Endothelial cell of umbilical vein (primary cell): ENCODE data around the gene OPA3. TPM values are rescaled to one million over a fixed set of nuclear protein-coding genes. Genes with fewer than 3 reads are reported as not detected.
A peak's percentile ranks its signal among the peaks of the same experiment; 100 is the strongest.

Source experiments
- BruUV-seq: library from RNA; stranded (reverse); fragments of 400-500 nt; replicated peaks from 2 replicates; lab custom pipeline; 2021; lab: Mats Ljungman, UMichigan
- CTCF ChIA-PET: fragments of 300-600, 350-600 bp; sonication (Branson Sonifier 250); formaldehyde crosslinking; loops from one replicate; lab custom pipeline; 2021; ENCODE audit warnings: antibody characterized with exemption, inconsistent platforms; lab: Charles Lee
- POLR2A ChIA-PET: fragments of 300-600, 350-600 bp; sonication (Branson Sonifier 250); formaldehyde crosslinking; loops from one replicate; lab custom pipeline; 2021; ENCODE audit warnings: antibody characterized with exemption, inconsistent platforms; lab: Charles Lee
- DNase-seq: peaks from one replicate; pipeline ENCODE4 v3.0.0-alpha.2; 2011; ENCODE audit warnings: low read depth, low spot score
- FAIRE-seq: peaks from 2 replicates; lab custom pipeline; 2011; peaks lifted over from hg19 to GRCh38; lab: Jason Lieb, UNC
- H2AFZ ChIP-seq: 2 replicates; pipeline ENCODE4 v1.6.0; 2012; ENCODE audit warnings: low read depth, low read length, control low read depth, inconsistent platforms
- H3K27ac ChIP-seq: 2 replicates; pipeline ENCODE4 v1.5.1; 2011; ENCODE audit warnings: low read depth, mild to moderate bottlenecking, control low read depth, low read length, moderate library complexity; ENCODE audit not compliant: insufficient read depth
- H3K27me3 ChIP-seq, 2 experiments: 2 replicates each; pipeline versions ENCODE4 v1.6.0 to v1.6.1; 2011; ENCODE audit warnings: low read length in 2 of 2, mixed read lengths in 1 of 2; ENCODE audit not compliant: control insufficient read depth in 2 of 2, insufficient read depth in 2 of 2
- H3K36me3 ChIP-seq, 2 experiments: 2 replicates in 1 of 2; 3 replicates in 1 of 2; pipeline ENCODE4 v1.5.1; 2011; ENCODE audit warnings: low read length in 2 of 2, mild to moderate bottlenecking in 1 of 2, moderate library complexity in 1 of 2; ENCODE audit not compliant: control insufficient read depth in 2 of 2, insufficient read depth in 2 of 2; ENCODE audit errors: extremely low read depth in 1 of 2
- H3K4me1 ChIP-seq: 3 replicates; pipeline ENCODE4 v1.5.1; 2011; ENCODE audit warnings: mild to moderate bottlenecking, low read length; ENCODE audit not compliant: control insufficient read depth, insufficient read depth; ENCODE audit errors: extremely low read depth
- H3K4me2 ChIP-seq: 2 replicates; pipeline ENCODE4 v1.6.1; 2011; ENCODE audit warnings: low read length, control low read depth, mixed read lengths; ENCODE audit not compliant: insufficient read depth
- H3K4me3 ChIP-seq, 3 experiments: fragments of 200-600 bp in 1 of 3; sonication (generic), shearing (Covaris generic) in 1 of 3; replicated peaks in 1 of 3; 2 replicates each; pipeline ENCODE4 v1.5.1; 2011 to 2016; ENCODE audit warnings: control low read depth in 3 of 3, low read length in 3 of 3, mild to moderate bottlenecking in 2 of 3, inconsistent platforms in 1 of 3, low read depth in 1 of 3, moderate library complexity in 1 of 3; ENCODE audit not compliant: insufficient read depth in 1 of 3
- H3K79me2 ChIP-seq: 2 replicates; pipeline ENCODE4 v1.6.0; 2012; ENCODE audit warnings: low read length, inconsistent platforms; ENCODE audit not compliant: control insufficient read depth, insufficient read depth
- H3K9ac ChIP-seq: replicated peaks from 2 replicates; pipeline ENCODE3; 2011; ENCODE audit warnings: low read length, control low read depth; ENCODE audit not compliant: insufficient read depth; ENCODE audit errors: extremely low read depth
- H3K9me1 ChIP-seq: replicated peaks from 3 replicates; pipeline ENCODE4 v1.6.0; 2011; ENCODE audit warnings: mild to moderate bottlenecking, low read length; ENCODE audit not compliant: control insufficient read depth, insufficient read depth; ENCODE audit errors: extremely low read depth
- H3K9me3 ChIP-seq: replicated peaks from 2 replicates; pipeline ENCODE4 v1.5.1; 2012; ENCODE audit warnings: low read length, inconsistent platforms; ENCODE audit not compliant: control insufficient read depth, insufficient read depth
- H4K20me1 ChIP-seq: replicated peaks from 2 replicates; pipeline ENCODE3; 2011; ENCODE audit warnings: mild to moderate bottlenecking, low read length; ENCODE audit not compliant: control insufficient read depth, insufficient read depth; ENCODE audit errors: extremely low read depth
- CTCF ChIP-seq, 2 donors: IDR thresholded peaks; 1 replicate in 1 of 2; 2 replicates in 1 of 2; pipeline ENCODE4 v1.5.1; 2011; ENCODE audit warnings: low read length in 2 of 2, mild to moderate bottlenecking in 2 of 2, moderate library complexity in 2 of 2, control low read depth in 1 of 2, inconsistent platforms in 1 of 2, low read depth in 1 of 2; ENCODE audit not compliant: insufficient read depth in 1 of 2; ENCODE audit errors: extremely low read depth in 1 of 2
- EZH2 ChIP-seq: IDR thresholded peaks from 2 replicates; pipeline ENCODE4 v1.6.1; 2012; ENCODE audit warnings: borderline replicate concordance, low read depth, mild to moderate bottlenecking, moderate library complexity, low read length, inconsistent platforms; ENCODE audit not compliant: severe bottlenecking
- FOS ChIP-seq: IDR thresholded peaks from 2 replicates; pipeline ENCODE4 v1.6.1; 2011; ENCODE audit warnings: mild to moderate bottlenecking, low read length, moderate library complexity, borderline replicate concordance; ENCODE audit not compliant: insufficient read depth
- GATA2 ChIP-seq: IDR thresholded peaks from 2 replicates; pipeline ENCODE4 v1.7.0; 2011; ENCODE audit warnings: low read depth, mild to moderate bottlenecking, moderate library complexity, mixed read lengths, low read length; ENCODE audit not compliant: insufficient read length, insufficient read depth
- JUN ChIP-seq: IDR thresholded peaks from 2 replicates; pipeline ENCODE4 v1.6.1; 2011; ENCODE audit warnings: borderline replicate concordance, low read depth; ENCODE audit not compliant: insufficient read length, insufficient read depth
- MYC ChIP-seq: IDR thresholded peaks from one replicate; pipeline ENCODE4 v1.6.1; 2011; ENCODE audit warnings: mild to moderate bottlenecking, low read depth, low read length
- POLR2A ChIP-seq: IDR thresholded peaks from 2 replicates; pipeline ENCODE4 v1.6.1; 2012; ENCODE audit warnings: low read depth, mild to moderate bottlenecking, control low read depth, low read length
- POLR2AphosphoS5 ChIP-seq: IDR thresholded peaks from 2 replicates; pipeline ENCODE4 v1.6.1; 2012; ENCODE audit warnings: low read depth, mild to moderate bottlenecking, control low read depth, low read length, moderate library complexity; ENCODE audit not compliant: insufficient read depth
- dilution Hi-C: fragments of 300-500 bp; cut with MboI; formaldehyde crosslinking; loops from one replicate; pipeline ENCODE4 v1.15.0; 2019; ENCODE audit warnings: low sequenced_read_pairs; ENCODE audit not compliant: extremely low pct_ligation_motif_present
- intact Hi-C: fragments of 100-400 bp; cut with micrococcal nuclease; formaldehyde crosslinking; loops from one replicate; pipeline ENCODE4 v1.10.0; 2022
- polyA plus RNA-seq, 4 experiments: library from polyadenylated mRNA; depleted of rRNA in 3 of 4; stranded (reverse) in 3 of 4; unstranded in 1 of 4; fragments of >200 nt; gene quantifications; 2 replicates each; pipeline versions ENCODE4 v1.2.1 to v1.2.3, GENCODE V29; 2011 to 2012; ENCODE audit warnings: missing spikeins in 1 of 4
- total RNA-seq: library from RNA; stranded (reverse); gene quantifications from 2 replicates; pipeline ENCODE4 v1.2.3, GENCODE V29; 2021
- TF ChIP-seq, protein P1 (sequence below): IDR thresholded peaks from 2 replicates; pipeline ENCODE4 v1.6.1; 2011; ENCODE audit not compliant: insufficient read depth, insufficient read length

The OPA3 gene
- total and polyA plus RNA-seq, 2 donors (not counting 3 experiments of a cell fraction or from before 2014, with no cell fraction given): 15.4 to 16.0 TPM

DNA sequence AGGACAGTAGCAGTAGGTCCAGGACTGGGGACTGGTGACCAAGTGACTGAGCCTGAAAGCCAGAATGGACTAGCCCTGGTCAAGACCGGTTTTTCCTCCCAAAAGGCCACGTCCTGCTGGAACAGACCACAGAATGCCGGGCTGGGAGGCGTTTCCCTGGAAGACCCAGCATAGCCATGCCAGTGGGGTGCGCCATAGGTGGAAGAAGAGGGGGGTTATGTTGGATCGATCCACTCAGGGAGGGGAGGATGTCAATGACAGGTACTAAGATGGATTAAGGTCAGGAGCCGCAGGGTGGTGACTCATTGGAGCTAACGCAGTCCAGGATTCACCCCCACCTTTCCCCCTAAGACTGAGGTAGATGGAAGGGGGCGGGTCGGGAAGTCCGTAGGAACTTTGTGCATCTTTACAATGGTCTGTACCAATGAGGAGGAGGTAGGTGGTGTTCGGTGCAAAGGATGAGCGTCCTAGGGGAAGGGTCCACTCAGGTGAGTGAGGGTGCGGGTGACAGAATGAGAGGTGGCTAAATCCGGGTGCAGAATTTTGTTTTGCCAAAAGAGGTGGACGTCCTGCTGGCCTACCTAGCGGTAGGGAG lies 56.4 kb downstream of the OPA3 start:
- ChIA-PET CTCF (interaction anchor here (1.4 to 3.1 kb wide), 6 partner anchors 10 to 114 kb away, joined by 3 to 21 read pairs (median 9); no protein-coding TSS in a partner anchor), POLR2A (no interaction called here)
- Histone ChIP-seq H4K20me1 (no peaks in the 10 kb centered on the region), H2AFZ (no peak overlapping the region), H3K9me3 (no peaks in the 10 kb centered on the region), H3K36me3 (peaks cover 5 to 25% of the 10 kb centered on the region in 2 experiments), H3K9ac (no peak overlapping the region), H3K79me2 (no peaks in the 10 kb centered on the region), H3K4me3 (no peak overlapping the region), H3K4me1 (no peaks in the 10 kb centered on the region), H3K9me1 (no peaks in the 10 kb centered on the region), H3K27me3 (no peaks in the 10 kb centered on the region), H3K27ac (no peak overlapping the region), H3K4me2 (no peak overlapping the region)
- intact Hi-C loops (no loop called here), dilution Hi-C loops (no loop called here)
- no peak for DNase-seq
- no peak for TF ChIP-seq JUN
- TF ChIP-seq POLR2A: peak; percentile 62
- TF ChIP-seq GATA2: no peak
- TF ChIP-seq EZH2: no peak
- peak; percentile 36 for TF ChIP-seq POLR2AphosphoS5
- no peak for TF ChIP-seq FOS
- TF ChIP-seq MYC: no peak
- no peak for TF ChIP-seq CTCF (IDR thresholded peaks at IDR 0.05; ENCODE audit: extremely low read depth in 1 of 2, insufficient read depth in 1 of 2, low read depth in 1 of 2, low read length in 2 of 2)
- TF ChIP-seq, protein P1, sequence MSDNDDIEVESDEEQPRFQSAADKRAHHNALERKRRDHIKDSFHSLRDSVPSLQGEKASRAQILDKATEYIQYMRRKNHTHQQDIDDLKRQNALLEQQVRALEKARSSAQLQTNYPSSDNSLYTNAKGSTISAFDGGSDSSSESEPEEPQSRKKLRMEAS: no peak
- FAIRE-seq: peak; percentile 26
- BruUV-seq: no TSS peak
